HL-60 (cell line): ENCODE measurements around the gene PSAP.
"Not testable (repeated sequence)": the region's sequence is repeated elsewhere in the genome, so short reads cannot be mapped to it uniquely, and the experiment has no call there.

Source experiments
- DNase-seq, 2 experiments: peaks; one replicate each; pipeline ENCODE4 v3.0.0-alpha.2; 2010 to 2020; ENCODE audit warnings: low read depth in 1 of 2, low spot score in 1 of 2
- H3K27ac ChIP-seq: fragments of 250-450 bp; sonication (Bioruptor Pico); replicated peaks from 2 replicates; pipeline ENCODE4 v1.5.1; 2020; ENCODE audit warnings: mild to moderate bottlenecking, moderate library complexity
- H3K27me3 ChIP-seq: fragments of 250-450 bp; sonication (Bioruptor Pico); 2 replicates; pipeline ENCODE4 v1.5.1; 2021; ENCODE audit warnings: mild to moderate bottlenecking, moderate library complexity; ENCODE audit not compliant: insufficient read depth, poor library complexity, severe bottlenecking
- H3K4me3 ChIP-seq: replicated peaks from 2 replicates; pipeline ENCODE4 v1.5.1; 2011; ENCODE audit warnings: mild to moderate bottlenecking, control low read depth, low read length; ENCODE audit not compliant: insufficient read depth
- CTCF ChIP-seq: IDR thresholded peaks from one replicate; pipeline ENCODE4 v1.5.1; 2011; ENCODE audit warnings: low read length, control low read depth, inconsistent platforms; ENCODE audit not compliant: insufficient read depth
- GABPA ChIP-seq: IDR thresholded peaks from 2 replicates; pipeline ENCODE4 v1.6.1; 2012; ENCODE audit warnings: low read depth
- POLR2AphosphoS5 ChIP-seq: IDR thresholded peaks from 2 replicates; pipeline ENCODE4 v1.6.1; 2012; ENCODE audit warnings: low read depth
- REST ChIP-seq: IDR thresholded peaks from 2 replicates; pipeline ENCODE4 v1.6.1; 2012; ENCODE audit warnings: low read depth; ENCODE audit not compliant: insufficient replicate concordance
- SPI1 ChIP-seq: IDR thresholded peaks from 2 replicates; pipeline ENCODE4 v1.6.1; 2012; ENCODE audit warnings: low read depth, mild to moderate bottlenecking, borderline replicate concordance
- long read RNA-seq: library from polyadenylated mRNA; unstranded; transcript quantifications from one replicate; pipeline ENCODE4 v2.0.0, GENCODE V29; 2020

PSAP gene
- long read RNA-seq, transcript PSAP-202 (14 exons, 2,872 nt), result major isoform, 5,048 of 5,623 reads
- long read RNA-seq, partial matches to known transcripts, result 215 of 5,623 reads
- long read RNA-seq, other reads (novel, unspliced or antisense), result 359 of 5,623 reads

DNA sequence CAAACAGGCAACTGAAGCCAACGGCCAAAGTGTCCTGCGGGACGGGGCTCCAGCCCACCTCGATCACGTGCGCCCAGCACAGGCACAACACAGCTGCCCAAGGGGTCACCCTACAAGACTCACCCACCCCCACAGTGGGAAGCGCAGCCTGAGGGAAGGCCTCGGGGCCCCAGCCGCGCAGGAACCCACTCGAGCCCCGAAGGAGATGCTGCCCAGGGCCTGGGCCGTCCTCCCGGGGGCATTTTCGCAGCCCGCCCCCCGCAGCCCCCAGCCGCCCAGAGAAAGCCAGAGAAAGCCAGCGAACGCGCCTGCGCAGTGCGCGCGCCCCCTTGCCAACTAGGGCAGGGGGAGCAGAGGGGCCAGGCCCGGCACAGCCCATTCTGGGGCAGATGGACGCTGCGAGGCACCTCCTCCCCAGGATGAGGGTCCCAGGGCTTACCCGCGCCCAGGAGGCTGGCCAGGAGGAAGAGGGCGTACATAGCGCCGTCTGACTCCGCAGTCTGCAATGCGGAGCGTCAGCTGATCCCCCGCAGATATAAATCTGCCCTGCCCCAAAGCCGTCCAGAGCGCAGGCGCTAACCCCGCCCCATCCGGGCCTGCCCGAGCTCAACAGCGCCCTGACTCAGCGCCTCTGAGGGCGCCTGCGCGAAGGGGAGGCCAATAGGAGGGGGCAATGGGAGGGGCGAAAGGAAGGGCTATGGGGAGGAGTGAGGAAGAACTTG lies at the start of gene PSAP:
Gene PSAP, minus strand, starts transcription at position 509 of the 722 bp plus-strand sequence. Its CDS starts 30 bp downstream, at position 479.
- no peaks in the 10 kb centered on the region for H3K27me3 ChIP-seq

GRCh38 chr10:71900441-71901180 lies 49.6 kb upstream of the PSAP start:
- H3K4me3 ChIP-seq, result no peak overlapping the region
- DNase-seq, result no peak
- no peak overlapping the region for H3K27ac ChIP-seq
- TF ChIP-seq POLR2AphosphoS5 (no peak), CTCF (no peak), SPI1 (no peak), REST (no peak), GABPA (no peak)
- H3K27me3 ChIP-seq, result no peaks in the 10 kb centered on the region

More for the DNA sequence above, at the start of gene PSAP:
- Histone ChIP-seq H3K27ac (peak within 1 kb of the TSS; percentile 83), H3K4me3 (peak within 1 kb of the TSS; percentile 82)
- peak; percentile 95 to 99 for DNase-seq
- TF ChIP-seq GABPA (no peak), SPI1 (no peak; the same call in 1 of the 2 replicates), POLR2AphosphoS5 (peak; percentile 85; the same call in 1 of the 2 replicates), REST (no peak)

GRCh38 chr10:71899665-71900412 lies 48.8 kb upstream of the PSAP start:
- DNase-seq, result no peak
- no peak for TF ChIP-seq POLR2AphosphoS5
- TF ChIP-seq SPI1, result no peak
- no peak for TF ChIP-seq GABPA
- TF ChIP-seq CTCF, result no peak
- TF ChIP-seq REST, result no peak
- no peak overlapping the region for H3K4me3 ChIP-seq
- H3K27me3 ChIP-seq, result no peaks in the 10 kb centered on the region
- no peak overlapping the region for H3K27ac ChIP-seq

DNA sequence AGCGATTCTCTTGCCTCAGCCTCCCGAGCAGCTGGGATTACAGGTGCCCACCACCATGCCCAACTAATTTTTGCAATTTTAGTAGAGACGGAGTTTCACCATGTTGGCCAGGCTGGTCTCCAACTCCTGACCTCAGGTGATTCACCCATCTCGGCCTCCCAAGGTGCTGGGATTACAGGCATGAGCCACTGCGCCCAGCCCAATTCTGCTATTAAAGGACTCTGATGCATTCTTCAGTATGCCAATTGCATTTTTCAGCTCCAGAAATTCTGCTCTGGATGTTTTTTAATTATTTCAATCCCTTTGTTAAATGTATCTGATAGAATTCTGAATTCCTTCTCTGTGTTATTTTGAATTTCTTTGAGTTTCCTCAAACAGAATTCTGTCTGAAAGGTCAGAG lies 47.3 kb upstream of the PSAP start:
- not testable (repeated sequence) for H3K4me3 ChIP-seq, H3K27me3 ChIP-seq, DNase-seq, H3K27ac ChIP-seq
